GM19023 (cell line): ENCODE measurements around the gene SUPT5H.

ENCODE experiments used
- ATAC-seq: cut with Tn5 transposase; IDR thresholded peaks from one replicate; pipeline ENCODE4 v1.9.1; 2021; ENCODE audit warnings: mild to moderate bottlenecking, moderate library complexity; ENCODE audit not compliant: unreplicated experiment

Gene SUPT5H

DNA sequence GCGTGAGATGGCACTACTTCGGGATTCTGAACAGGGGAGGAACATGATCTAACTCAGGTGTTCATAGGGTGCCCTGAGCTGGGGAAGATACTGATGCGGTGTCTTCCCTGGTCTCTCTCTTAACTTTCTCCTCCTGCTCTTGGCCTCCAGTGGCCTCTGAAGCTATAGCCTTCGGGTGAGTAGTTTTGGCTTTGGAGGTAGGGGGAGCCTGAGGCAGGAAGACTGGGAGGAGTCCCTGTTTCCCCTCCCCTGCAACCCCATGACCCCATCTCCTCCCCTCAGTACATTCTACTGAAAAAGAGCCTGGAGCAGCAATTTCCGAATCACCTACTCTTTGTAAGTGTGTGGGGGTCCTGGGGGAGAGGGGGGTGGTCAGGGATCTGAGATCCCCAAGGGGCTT is 73.1 kb downstream of the SUPT5H start:
- ATAC-seq, result no peak

DNA sequence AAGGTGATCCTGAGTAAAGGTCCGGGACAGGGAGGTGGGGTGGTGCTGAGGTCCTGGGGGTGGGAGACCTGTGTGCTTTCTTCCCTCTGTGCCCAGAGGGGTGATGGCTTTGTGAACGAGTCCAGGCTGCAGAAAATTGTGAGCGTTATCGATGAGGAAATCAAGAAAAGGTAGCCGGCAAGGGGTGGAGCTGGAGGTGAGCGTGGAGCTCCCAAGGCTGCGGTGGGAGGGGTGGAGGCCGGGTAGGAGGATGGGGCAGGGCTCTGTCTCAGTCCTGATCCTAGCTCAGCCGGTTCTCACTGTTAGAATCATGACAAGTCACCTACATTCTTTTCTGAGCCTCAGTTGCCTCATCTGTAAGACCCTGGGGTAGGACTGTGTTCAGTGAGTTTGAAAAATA is 73.6 kb downstream of the SUPT5H start:
- no peak for ATAC-seq

DNA sequence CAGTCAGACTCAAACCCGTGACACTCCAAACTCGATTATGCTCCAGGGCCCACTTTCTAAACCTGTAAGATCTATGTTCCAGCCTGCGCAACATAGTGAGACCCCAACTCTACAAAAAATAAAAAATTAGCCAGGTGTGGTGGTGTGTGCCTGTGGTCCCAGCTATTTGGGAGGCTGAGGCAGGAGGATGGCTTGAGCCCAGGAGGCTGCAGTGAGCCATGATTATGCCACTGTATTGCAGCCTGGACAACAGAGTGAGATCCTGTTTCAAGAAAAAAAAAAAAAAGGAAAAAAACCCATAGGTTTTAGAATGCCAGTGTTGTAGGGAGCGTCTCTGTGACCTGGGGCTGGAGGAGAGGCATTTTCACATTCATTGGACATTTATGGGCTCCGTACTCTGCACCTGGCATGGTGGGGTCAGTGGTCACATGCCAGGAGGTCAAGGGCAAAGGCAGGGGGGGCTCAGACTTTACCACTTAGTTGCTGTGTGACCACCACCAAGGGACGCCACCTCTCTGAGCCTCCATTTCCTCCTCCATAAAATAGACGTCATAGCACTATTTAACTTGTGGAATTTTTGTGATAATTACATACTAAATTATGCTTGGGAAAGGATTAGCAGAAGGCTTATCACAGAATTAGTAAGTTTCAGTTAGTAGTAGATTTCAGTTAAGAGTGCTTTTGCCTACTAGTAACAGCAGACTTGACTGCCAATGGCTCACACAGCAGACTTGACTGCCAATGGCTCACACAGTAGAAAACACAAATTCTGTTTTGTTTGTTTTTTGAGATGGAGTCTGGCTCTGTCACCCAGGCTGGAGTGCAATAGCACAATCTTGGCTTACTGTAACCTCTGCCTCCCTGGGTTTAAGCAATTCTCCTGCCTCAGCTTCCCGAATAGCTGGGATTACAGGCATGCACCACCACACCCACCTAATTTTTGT is 75.4 kb downstream of the SUPT5H start:
- no peak for ATAC-seq

DNA sequence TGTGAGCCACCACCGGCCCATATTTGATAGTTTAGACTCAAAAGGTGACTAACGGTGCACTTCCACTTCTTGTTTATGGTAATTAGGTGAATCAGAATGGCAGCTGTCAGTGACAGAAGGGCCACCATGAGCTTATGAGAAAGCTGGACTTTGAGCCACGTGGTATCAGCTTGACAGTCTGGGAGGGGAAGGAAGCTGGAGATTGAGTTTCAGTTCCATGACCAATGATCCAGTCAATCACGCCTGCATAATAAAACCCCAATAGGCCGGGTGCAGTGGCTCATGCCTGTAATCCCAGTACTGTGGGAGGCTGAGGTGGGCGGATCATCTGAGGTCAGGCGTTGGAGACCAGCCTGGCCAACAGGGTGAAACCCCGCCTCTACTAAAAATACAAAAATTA is 79.1 kb downstream of the SUPT5H start:
- no peak for ATAC-seq

DNA sequence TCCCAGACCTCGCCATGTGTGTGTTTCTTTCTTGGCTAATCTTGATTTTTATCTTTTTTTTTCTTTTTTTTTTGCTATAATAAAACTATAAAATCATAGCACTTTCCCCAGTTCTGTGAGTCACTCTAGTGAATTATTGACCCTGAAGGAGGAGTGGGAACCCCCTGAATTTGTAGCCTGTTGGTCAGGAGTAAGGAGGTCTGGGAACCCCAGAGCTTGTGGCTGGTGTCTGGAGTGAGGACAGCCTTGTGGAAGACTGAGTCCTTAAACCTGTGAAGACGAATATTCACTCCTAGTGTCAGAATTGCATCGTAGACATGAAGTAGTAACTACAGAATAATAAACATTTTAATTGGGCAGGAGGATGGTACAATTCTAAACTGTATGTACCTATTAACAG is 79.8 kb downstream of the SUPT5H start:
- no peak for ATAC-seq
